ENCODE data around the gene FEM1A. TPM values are rescaled to one million over a fixed set of nuclear protein-coding genes. Genes with fewer than 3 reads are reported as not detected.

Gene FEM1A
- total and polyA plus RNA-seq, 9 of the 15 experiments (the other 6 are each of a cell fraction or from before 2014, with no cell fraction given): 0.08 to 19.0 (median 6.8) TPM

DNA sequence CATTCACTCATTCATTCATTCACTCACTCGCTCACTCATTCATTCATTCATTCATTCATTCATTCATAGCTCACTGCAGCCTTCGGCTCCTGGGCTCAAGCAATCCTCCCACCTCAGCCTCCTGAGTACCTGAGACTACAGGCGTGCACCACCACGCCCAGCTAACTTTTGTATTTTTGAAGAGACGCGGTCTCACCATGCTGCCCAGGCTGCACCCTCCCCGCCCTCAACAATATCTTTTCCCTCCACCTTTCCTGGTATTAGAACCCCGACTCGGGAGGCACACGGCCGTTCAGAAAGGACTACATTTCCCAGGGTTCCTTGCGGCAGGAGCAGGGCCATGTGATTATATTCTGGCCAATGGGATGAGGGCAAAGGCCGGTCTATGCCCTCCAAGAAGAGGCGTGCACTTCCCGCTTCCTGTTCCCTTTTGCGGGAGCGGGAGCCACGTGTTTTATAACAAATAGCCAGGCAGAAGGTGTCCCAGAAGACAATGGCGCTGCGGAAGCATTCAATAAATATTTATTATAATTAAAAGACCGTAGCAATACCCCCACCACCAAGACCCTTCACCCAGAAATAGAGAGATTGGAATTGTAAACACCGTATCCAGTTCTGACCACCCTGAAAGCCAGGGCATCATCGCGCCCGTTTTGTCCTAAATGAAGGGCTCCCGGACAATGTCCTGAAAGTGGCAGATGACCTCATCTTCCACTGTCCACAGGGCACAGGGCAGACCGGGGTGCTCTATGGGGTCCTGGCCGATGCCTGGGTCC lies 24.1 kb downstream of the FEM1A start (continued):
- TF ChIP-seq PURB (CRISPR knock-in tag; IDR thresholded peaks at IDR 0.05; ENCODE audit: low read depth): no peak
- no peak for TF ChIP-seq NCOA2 (IDR thresholded peaks at IDR 0.05; ENCODE audit: partially characterized antibody in 2 of 2)
- TF ChIP-seq, protein P1, sequence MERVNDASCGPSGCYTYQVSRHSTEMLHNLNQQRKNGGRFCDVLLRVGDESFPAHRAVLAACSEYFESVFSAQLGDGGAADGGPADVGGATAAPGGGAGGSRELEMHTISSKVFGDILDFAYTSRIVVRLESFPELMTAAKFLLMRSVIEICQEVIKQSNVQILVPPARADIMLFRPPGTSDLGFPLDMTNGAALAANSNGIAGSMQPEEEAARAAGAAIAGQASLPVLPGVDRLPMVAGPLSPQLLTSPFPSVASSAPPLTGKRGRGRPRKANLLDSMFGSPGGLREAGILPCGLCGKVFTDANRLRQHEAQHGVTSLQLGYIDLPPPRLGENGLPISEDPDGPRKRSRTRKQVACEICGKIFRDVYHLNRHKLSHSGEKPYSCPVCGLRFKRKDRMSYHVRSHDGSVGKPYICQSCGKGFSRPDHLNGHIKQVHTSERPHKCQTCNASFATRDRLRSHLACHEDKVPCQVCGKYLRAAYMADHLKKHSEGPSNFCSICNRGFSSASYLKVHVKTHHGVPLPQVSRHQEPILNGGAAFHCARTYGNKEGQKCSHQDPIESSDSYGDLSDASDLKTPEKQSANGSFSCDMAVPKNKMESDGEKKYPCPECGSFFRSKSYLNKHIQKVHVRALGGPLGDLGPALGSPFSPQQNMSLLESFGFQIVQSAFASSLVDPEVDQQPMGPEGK (CRISPR knock-in tag; IDR thresholded peaks at IDR 0.05; ENCODE audit: borderline replicate concordance): no peak
- peak; percentile 77 for TF ChIP-seq SAP30 (IDR thresholded peaks at IDR 0.05; ENCODE audit: borderline replicate concordance, insufficient read depth, low read depth, low read length, poor library complexity, severe bottlenecking)
- no peak for TF ChIP-seq NR3C1 (CRISPR knock-in tag; IDR thresholded peaks at IDR 0.05)
- TF ChIP-seq, protein P2, sequence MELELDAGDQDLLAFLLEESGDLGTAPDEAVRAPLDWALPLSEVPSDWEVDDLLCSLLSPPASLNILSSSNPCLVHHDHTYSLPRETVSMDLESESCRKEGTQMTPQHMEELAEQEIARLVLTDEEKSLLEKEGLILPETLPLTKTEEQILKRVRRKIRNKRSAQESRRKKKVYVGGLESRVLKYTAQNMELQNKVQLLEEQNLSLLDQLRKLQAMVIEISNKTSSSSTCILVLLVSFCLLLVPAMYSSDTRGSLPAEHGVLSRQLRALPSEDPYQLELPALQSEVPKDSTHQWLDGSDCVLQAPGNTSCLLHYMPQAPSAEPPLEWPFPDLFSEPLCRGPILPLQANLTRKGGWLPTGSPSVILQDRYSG (tag; conservative IDR thresholded peaks at IDR 0.05; ENCODE audit: low read depth): peak; percentile 69; the same call in 1 of the 2 replicates
- TF ChIP-seq, protein P3, sequence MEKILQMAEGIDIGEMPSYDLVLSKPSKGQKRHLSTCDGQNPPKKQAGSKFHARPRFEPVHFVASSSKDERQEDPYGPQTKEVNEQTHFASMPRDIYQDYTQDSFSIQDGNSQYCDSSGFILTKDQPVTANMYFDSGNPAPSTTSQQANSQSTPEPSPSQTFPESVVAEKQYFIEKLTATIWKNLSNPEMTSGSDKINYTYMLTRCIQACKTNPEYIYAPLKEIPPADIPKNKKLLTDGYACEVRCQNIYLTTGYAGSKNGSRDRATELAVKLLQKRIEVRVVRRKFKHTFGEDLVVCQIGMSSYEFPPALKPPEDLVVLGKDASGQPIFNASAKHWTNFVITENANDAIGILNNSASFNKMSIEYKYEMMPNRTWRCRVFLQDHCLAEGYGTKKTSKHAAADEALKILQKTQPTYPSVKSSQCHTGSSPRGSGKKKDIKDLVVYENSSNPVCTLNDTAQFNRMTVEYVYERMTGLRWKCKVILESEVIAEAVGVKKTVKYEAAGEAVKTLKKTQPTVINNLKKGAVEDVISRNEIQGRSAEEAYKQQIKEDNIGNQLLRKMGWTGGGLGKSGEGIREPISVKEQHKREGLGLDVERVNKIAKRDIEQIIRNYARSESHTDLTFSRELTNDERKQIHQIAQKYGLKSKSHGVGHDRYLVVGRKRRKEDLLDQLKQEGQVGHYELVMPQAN (IDR thresholded peaks at IDR 0.05; ENCODE audit: borderline replicate concordance): peak; percentile 78; the same call in 1 of the 2 replicates
- TF ChIP-seq SREBF1 (IDR thresholded peaks at IDR 0.05; ENCODE audit: borderline replicate concordance, low read depth, low read length): no peak
- TF ChIP-seq, protein P4, sequence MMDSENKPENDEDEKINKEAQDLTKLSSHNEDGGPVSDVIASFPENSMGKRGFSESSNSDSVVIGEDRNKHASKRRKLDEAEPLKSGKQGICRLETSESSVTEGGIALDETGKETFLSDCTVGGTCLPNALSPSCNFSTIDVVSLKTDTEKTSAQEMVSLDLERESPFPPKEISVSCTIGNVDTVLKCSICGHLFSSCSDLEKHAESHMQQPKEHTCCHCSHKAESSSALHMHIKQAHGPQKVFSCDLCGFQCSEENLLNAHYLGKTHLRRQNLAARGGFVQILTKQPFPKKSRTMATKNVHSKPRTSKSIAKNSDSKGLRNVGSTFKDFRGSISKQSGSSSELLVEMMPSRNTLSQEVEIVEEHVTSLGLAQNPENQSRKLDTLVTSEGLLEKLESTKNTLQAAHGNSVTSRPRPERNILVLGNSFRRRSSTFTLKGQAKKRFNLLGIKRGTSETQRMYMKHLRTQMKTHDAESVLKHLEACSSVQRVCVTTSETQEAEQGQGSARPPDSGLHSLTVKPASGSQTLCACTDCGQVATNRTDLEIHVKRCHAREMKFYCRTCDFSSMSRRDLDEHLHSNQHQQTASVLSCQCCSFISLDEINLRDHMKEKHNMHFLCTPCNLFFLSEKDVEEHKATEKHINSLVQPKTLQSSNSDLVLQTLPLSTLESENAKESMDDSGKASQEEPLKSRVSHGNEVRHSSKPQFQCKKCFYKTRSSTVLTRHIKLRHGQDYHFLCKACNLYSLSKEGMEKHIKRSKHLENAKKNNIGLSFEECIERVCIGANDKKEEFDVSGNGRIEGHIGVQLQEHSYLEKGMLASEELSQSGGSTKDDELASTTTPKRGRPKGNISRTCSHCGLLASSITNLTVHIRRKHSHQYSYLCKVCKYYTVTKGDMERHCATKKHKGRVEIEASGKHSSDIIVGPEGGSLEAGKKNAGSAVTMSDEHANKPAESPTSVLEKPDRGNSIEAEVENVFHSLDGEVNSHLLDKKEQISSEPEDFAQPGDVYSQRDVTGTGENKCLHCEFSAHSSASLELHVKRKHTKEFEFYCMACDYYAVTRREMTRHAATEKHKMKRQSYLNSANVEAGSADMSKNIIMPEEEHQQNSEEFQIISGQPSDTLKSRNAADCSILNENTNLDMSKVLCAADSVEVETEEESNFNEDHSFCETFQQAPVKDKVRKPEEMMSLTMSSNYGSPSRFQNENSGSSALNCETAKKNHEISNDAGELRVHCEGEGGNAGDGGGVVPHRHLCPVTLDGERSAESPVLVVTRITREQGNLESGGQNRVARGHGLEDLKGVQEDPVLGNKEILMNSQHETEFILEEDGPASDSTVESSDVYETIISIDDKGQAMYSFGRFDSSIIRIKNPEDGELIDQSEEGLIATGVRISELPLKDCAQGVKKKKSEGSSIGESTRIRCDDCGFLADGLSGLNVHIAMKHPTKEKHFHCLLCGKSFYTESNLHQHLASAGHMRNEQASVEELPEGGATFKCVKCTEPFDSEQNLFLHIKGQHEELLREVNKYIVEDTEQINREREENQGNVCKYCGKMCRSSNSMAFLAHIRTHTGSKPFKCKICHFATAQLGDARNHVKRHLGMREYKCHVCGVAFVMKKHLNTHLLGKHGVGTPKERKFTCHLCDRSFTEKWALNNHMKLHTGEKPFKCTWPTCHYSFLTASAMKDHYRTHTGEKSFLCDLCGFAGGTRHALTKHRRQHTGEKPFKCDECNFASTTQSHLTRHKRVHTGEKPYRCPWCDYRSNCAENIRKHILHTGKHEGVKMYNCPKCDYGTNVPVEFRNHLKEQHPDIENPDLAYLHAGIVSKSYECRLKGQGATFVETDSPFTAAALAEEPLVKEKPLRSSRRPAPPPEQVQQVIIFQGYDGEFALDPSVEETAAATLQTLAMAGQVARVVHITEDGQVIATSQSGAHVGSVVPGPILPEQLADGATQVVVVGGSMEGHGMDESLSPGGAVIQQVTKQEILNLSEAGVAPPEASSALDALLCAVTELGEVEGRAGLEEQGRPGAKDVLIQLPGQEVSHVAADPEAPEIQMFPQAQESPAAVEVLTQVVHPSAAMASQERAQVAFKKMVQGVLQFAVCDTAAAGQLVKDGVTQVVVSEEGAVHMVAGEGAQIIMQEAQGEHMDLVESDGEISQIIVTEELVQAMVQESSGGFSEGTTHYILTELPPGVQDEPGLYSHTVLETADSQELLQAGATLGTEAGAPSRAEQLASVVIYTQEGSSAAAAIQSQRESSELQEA (IDR thresholded peaks at IDR 0.05; ENCODE audit: low read depth): no peak
- TF ChIP-seq NFIC (IDR thresholded peaks at IDR 0.05): no peak
